Fibroblast of lung (primary cell): ENCODE measurements around the gene MPZ. TPM values are rescaled to one million over a fixed set of nuclear protein-coding genes. Genes with fewer than 3 reads are reported as not detected.

Experiments used
- DNase-seq, 2 donors: peaks; one replicate each; pipeline versions ENCODE4 v3.0.0 to v3.0.0-alpha.2; 2010; ENCODE audit warnings: low read depth in 2 of 2
- H2AFZ ChIP-seq: 2 replicates; pipeline ENCODE4 v1.5.1; 2012; ENCODE audit warnings: low read length, control low read depth, inconsistent platforms
- H3K27ac ChIP-seq: 2 replicates; pipeline ENCODE4 v1.5.1; 2011; ENCODE audit warnings: low read length, control low read depth; ENCODE audit not compliant: insufficient read depth
- H3K27me3 ChIP-seq: 2 replicates; pipeline ENCODE4 v1.5.1; 2011; ENCODE audit warnings: mild to moderate bottlenecking, low read length; ENCODE audit not compliant: control insufficient read depth, insufficient read depth
- H3K36me3 ChIP-seq: 2 replicates; pipeline ENCODE4 v1.5.1; 2011; ENCODE audit warnings: low read length; ENCODE audit not compliant: control insufficient read depth, insufficient read depth
- H3K4me1 ChIP-seq: 2 replicates; pipeline ENCODE4 v1.5.1; 2011; ENCODE audit warnings: low read length; ENCODE audit not compliant: control insufficient read depth, insufficient read depth; ENCODE audit errors: extremely low read depth
- H3K4me2 ChIP-seq: 2 replicates; pipeline ENCODE4 v1.5.1; 2011; ENCODE audit warnings: low read length, control low read depth; ENCODE audit not compliant: insufficient read depth; ENCODE audit errors: extremely low read depth
- H3K4me3 ChIP-seq, 4 experiments: fragments of 200-600 bp in 1 of 4; sonication (generic) in 1 of 4; replicated peaks in 1 of 4; 2 replicates each; pipeline ENCODE4 v1.5.1; 2011 to 2016; ENCODE audit warnings: low read length in 4 of 4, low read depth in 3 of 4, mild to moderate bottlenecking in 3 of 4, control low read depth in 2 of 4, inconsistent platforms in 1 of 4, mixed read lengths in 1 of 4; ENCODE audit not compliant: insufficient read depth in 1 of 4; ENCODE audit errors: control extremely low read depth in 1 of 4
- H3K79me2 ChIP-seq: 2 replicates; pipeline ENCODE4 v1.5.1; 2012; ENCODE audit warnings: mild to moderate bottlenecking, low read length, inconsistent platforms; ENCODE audit not compliant: control insufficient read depth, insufficient read depth
- H3K9ac ChIP-seq: 2 replicates; pipeline ENCODE4 v1.5.1; 2011; ENCODE audit warnings: mild to moderate bottlenecking, low read length, control low read depth; ENCODE audit not compliant: insufficient read depth
- H3K9me3 ChIP-seq: 2 replicates; pipeline ENCODE4 v1.5.1; 2012; ENCODE audit warnings: low read depth, low read length; ENCODE audit not compliant: control insufficient read depth, insufficient read depth
- H4K20me1 ChIP-seq: 2 replicates; pipeline ENCODE4 v1.5.1; 2011; ENCODE audit warnings: low read length; ENCODE audit not compliant: control insufficient read depth, insufficient read depth; ENCODE audit errors: extremely low read depth
- CTCF ChIP-seq, 2 donors: IDR thresholded peaks in 1 of 2; conservative IDR thresholded peaks in 1 of 2; 1 replicate in 1 of 2; 2 replicates in 1 of 2; pipeline ENCODE4 v1.5.1; 2011 to 2012; ENCODE audit warnings: low read length in 2 of 2, control low read depth in 1 of 2, inconsistent platforms in 1 of 2, low read depth in 1 of 2, mild to moderate bottlenecking in 1 of 2
- EZH2 ChIP-seq: IDR thresholded peaks from 2 replicates; pipeline ENCODE4 v1.5.1; 2012; ENCODE audit warnings: low read length, control low read depth, mild to moderate bottlenecking; ENCODE audit errors: missing control alignments
- polyA plus RNA-seq, 2 donors: library from polyadenylated mRNA; depleted of rRNA in 1 of 2; stranded (reverse) in 1 of 2; unstranded in 1 of 2; fragments of >200 nt; gene quantifications; 2 replicates each; pipeline ENCODE4 v1.2.1, GENCODE V29; 2011 to 2012; ENCODE audit warnings: missing spikeins in 1 of 2
- total RNA-seq: library from RNA; depleted of rRNA; stranded (reverse); fragments of >200 nt; gene quantifications from 2 replicates; pipeline ENCODE4 v1.2.1, GENCODE V29; 2014

MPZ gene
- total and polyA plus RNA-seq, 2 donors (not counting 1 experiment from before 2014, with no cell fraction given) = 0.99 to 1.9 TPM

- Histone ChIP-seq H4K20me1 (no peaks in the 10 kb centered on the region), H3K4me2 (peak within 1 kb of the TSS; percentile 83), H2AFZ (peak within 1 kb of the TSS; percentile 57), H3K36me3 (no peaks in the 10 kb centered on the region), H3K4me3 (peak within 1 kb of the TSS; percentile 58 to 95 (median 77)), H3K9ac (peak within 1 kb of the TSS; percentile 90), H3K9me3 (no peaks in the 10 kb centered on the region), H3K27ac (peak within 1 kb of the TSS; percentile 91), H3K79me2 (peaks cover 12% of the 10 kb centered on the region), H3K4me1 (peaks cover 3% of the 10 kb centered on the region), H3K27me3 (no peaks in the 10 kb centered on the region)
- DNase-seq = peak; percentile 86 to 90
- TF ChIP-seq CTCF (conservative IDR thresholded peaks at IDR 0.05 in 1 of 2, IDR thresholded peaks at IDR 0.05 in 1 of 2; ENCODE audit: low read depth in 1 of 2, low read length in 2 of 2) = peak; percentile 40 to 50
- no peak for TF ChIP-seq EZH2
Observed at GRCh38 chr1:161314201-161314981, 4.6 kb upstream of the MPZ start, which contains the start of gene SDHC. Gene SDHC, plus strand, starts transcription at chr1:161314381. Its CDS starts 25 bp downstream, at chr1:161314406.

DNA sequence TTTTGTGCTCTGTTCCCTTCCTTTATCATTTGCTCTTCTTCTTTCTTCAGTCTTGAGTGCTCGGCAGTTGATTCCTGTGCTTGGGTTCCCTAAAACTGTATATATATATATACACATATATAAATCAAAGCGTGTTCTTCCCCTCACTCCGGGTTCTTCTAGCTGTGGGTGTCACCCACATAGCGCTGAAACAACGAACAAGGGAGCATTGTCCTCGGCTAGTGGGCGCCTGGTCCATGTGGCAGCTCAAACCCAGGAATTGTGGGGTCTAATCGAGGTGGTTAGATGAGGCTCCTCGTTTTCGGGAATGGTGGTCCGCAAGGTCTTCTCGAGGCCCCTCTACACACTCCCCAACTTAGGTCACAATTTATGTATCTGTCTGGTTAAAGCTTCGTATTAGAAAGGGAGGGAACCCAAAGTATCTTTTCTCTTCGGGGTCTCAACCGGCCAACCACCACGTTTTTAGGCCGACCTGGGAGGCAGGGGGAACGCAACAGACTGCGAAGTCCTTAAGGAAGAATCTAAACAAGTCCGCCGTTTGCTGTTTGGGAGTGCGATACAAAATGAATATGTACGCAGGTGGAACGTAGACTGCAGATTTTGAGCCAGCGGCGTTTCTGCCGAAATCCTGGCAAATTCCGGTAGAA is 3.9 kb upstream of the MPZ start:
- no peaks in the 10 kb centered on the region for H3K9me3 ChIP-seq
- H4K20me1 ChIP-seq = no peaks in the 10 kb centered on the region
- H3K4me1 ChIP-seq = peaks cover 3% of the 10 kb centered on the region
- H3K79me2 ChIP-seq = peaks cover 12% of the 10 kb centered on the region
- peak overlapping the region; percentile 90 for H3K9ac ChIP-seq
- peak overlapping the region; percentile 91 for H3K27ac ChIP-seq
- no peak for DNase-seq
- H2AFZ ChIP-seq = peak overlapping the region; percentile 40
- no peaks in the 10 kb centered on the region for H3K27me3 ChIP-seq
- no peaks in the 10 kb centered on the region for H3K36me3 ChIP-seq
- peak overlapping the region; percentile 76 for H3K4me2 ChIP-seq
- TF ChIP-seq CTCF (conservative IDR thresholded peaks at IDR 0.05 in 1 of 2, IDR thresholded peaks at IDR 0.05 in 1 of 2; ENCODE audit: low read depth in 1 of 2, low read length in 2 of 2) (no peak), EZH2 (no peak)
- H3K4me3 ChIP-seq = peak overlapping the region; percentile 58 to 95 (median 77)

- Histone ChIP-seq H4K20me1 (no peaks in the 10 kb centered on the region), H3K9me3 (no peaks in the 10 kb centered on the region), H3K27me3 (no peaks in the 10 kb centered on the region), H3K36me3 (no peaks in the 10 kb centered on the region), H2AFZ (no peak overlapping the region), H3K27ac (no peak overlapping the region), H3K4me1 (peaks cover 13% of the 10 kb centered on the region), H3K79me2 (peaks cover 12% of the 10 kb centered on the region), H3K4me2 (no peak overlapping the region), H3K4me3 (no peak overlapping the region), H3K9ac (no peak overlapping the region)
- TF ChIP-seq EZH2 = no peak
- no peak for TF ChIP-seq CTCF (conservative IDR thresholded peaks at IDR 0.05 in 1 of 2, IDR thresholded peaks at IDR 0.05 in 1 of 2; ENCODE audit: low read depth in 1 of 2, low read length in 2 of 2)
- DNase-seq = no peak
Observed at GRCh38 chr1:161311595-161312181, 1.9 kb upstream of the MPZ start.
